ENCODE data around the gene STX10. TPM values are rescaled to one million over a fixed set of nuclear protein-coding genes. Genes with fewer than 3 reads are reported as not detected.
"Not testable (repeated sequence)": the region's sequence is repeated elsewhere in the genome, so short reads cannot be mapped to it uniquely, and the experiment has no call there.

Gene STX10
- total and polyA plus RNA-seq, 9 donors = 15.3 to 57.8 (median 43.0) TPM

GRCh38 chr19:13181747-13182388, 31.7 kb upstream of the STX10 start:
- TF ChIP-seq CTCF (IDR thresholded peaks at IDR 0.05) (no peak), EP300 (IDR thresholded peaks at IDR 0.05) (no peak), POLR2A (IDR thresholded peaks at IDR 0.05) (no peak)
- Histone ChIP-seq H3K27me3 (no peaks in the 10 kb centered on the region), H3K9me3 (no peaks in the 10 kb centered on the region), H3K27ac (no peak overlapping the region), H3K36me3 (no peaks in the 10 kb centered on the region), H3K4me3 (no peak overlapping the region), H3K4me1 (ENCODE audit: insufficient read depth) (peaks cover 3% of the 10 kb centered on the region)
- DNase-seq = peak; percentile 39 to 73 (median 48)
- WGBS, 3 donors = 26 to 27% (median 26%) methylated on average over 16 of the region's 16 CpGs
- intact Hi-C loops (cut with DNase I) = loop anchor here in 1 of 4 donors (10.0 kb wide), 1 partner anchor 53 kb away; no protein-coding TSS in a partner anchor

- 84 to 92% (median 87%) methylated on average over 10 of the region's 10 CpGs for WGBS, 3 donors
- H3K36me3 ChIP-seq; intact Hi-C loops (cut with DNase I); H3K4me3 ChIP-seq; H3K27me3 ChIP-seq; H3K4me1 ChIP-seq (ENCODE audit: insufficient read depth); H3K27ac ChIP-seq; H3K9me3 ChIP-seq; DNase-seq: not testable (repeated sequence)
Observed at GRCh38 chr19:13178291-13178690, 28.1 kb upstream of the STX10 start.

- intact Hi-C loops (cut with DNase I); H3K27me3 ChIP-seq; H3K4me1 ChIP-seq (ENCODE audit: insufficient read depth); H3K9me3 ChIP-seq; H3K4me3 ChIP-seq; H3K27ac ChIP-seq; DNase-seq; H3K36me3 ChIP-seq: not testable (repeated sequence)
- WGBS, 3 donors = 92 to 95% (median 95%) methylated on average over 5 of the region's 5 CpGs
Observed at GRCh38 chr19:13177584-13177983, 27.4 kb upstream of the STX10 start.

GRCh38 chr19:13176345-13176744, 26.2 kb upstream of the STX10 start:
- WGBS, 3 donors = 80 to 85% (median 82%) methylated on average over 8 of the region's 8 CpGs
- Histone ChIP-seq H3K4me1 (ENCODE audit: insufficient read depth) (no peaks in the 10 kb centered on the region), H3K27ac (no peak overlapping the region), H3K9me3 (no peaks in the 10 kb centered on the region), H3K4me3 (no peak overlapping the region), H3K36me3 (no peaks in the 10 kb centered on the region), H3K27me3 (no peaks in the 10 kb centered on the region)
- no peak for TF ChIP-seq POLR2A (IDR thresholded peaks at IDR 0.05)
- TF ChIP-seq CTCF (IDR thresholded peaks at IDR 0.05) = no peak
- no peak for TF ChIP-seq EP300 (IDR thresholded peaks at IDR 0.05)
- DNase-seq = no peak
- intact Hi-C loops (cut with DNase I) = no loop called here

- H3K27me3 ChIP-seq = no peaks in the 10 kb centered on the region
- H3K4me1 ChIP-seq (ENCODE audit: insufficient read depth) = no peaks in the 10 kb centered on the region
- no peak for DNase-seq
- H3K36me3 ChIP-seq = no peaks in the 10 kb centered on the region
- intact Hi-C loops (cut with DNase I) = no loop called here
- no peak for TF ChIP-seq POLR2A (IDR thresholded peaks at IDR 0.05)
- TF ChIP-seq EP300 (IDR thresholded peaks at IDR 0.05) = no peak
- no peak for TF ChIP-seq CTCF (IDR thresholded peaks at IDR 0.05)
- 83 to 91% (median 91%) methylated on average over 12 of the region's 12 CpGs for WGBS, 3 donors
- no peaks in the 10 kb centered on the region for H3K9me3 ChIP-seq
- H3K27ac ChIP-seq = no peak overlapping the region
- H3K4me3 ChIP-seq = no peak overlapping the region
Observed at GRCh38 chr19:13173139-13173737, 23.1 kb upstream of the STX10 start.
